NCI-H82 treated with DMSO at 0.1 percent for 48 hours (cell line): ENCODE results near the gene TPM3.
"Not testable (repeated sequence)": the region's sequence is repeated elsewhere in the genome, so short reads cannot be mapped to it uniquely, and the experiment has no call there.

ENCODE experiments used
- DNase-seq: peaks from one replicate; lab custom pipeline; 2025; ENCODE audit not compliant: unreplicated experiment; lab: John Stamatoyannopoulos, UW

TPM3 gene

GRCh38 chr1:154170547-154171222 lies 21.2 kb downstream of the TPM3 start:
- peak; percentile 58 for DNase-seq

GRCh38 chr1:154167461-154167860 lies 24.4 kb downstream of the TPM3 start:
- DNase-seq = no peak

GRCh38 chr1:154166207-154166606 lies 25.7 kb downstream of the TPM3 start:
- DNase-seq = no peak

GRCh38 chr1:154159554-154159953 lies 32.3 kb downstream of the TPM3 start:
- no peak for DNase-seq

- no peak for DNase-seq
Observed at GRCh38 chr1:154158307-154159125, 33.4 kb downstream of the TPM3 start.

- DNase-seq = no peak
Observed at GRCh38 chr1:154157520-154158306, 34.2 kb downstream of the TPM3 start.

GRCh38 chr1:154155251-154155650 lies 36.6 kb downstream of the TPM3 start:
- no peak for DNase-seq

GRCh38 chr1:154154534-154155191 lies 37.2 kb downstream of the TPM3 start, which contains the start of gene NUP210L:
Gene NUP210L, minus strand, starts transcription at chr1:154155073.
- DNase-seq = no peak

- no peak for DNase-seq
Observed at GRCh38 chr1:154154053-154154452, 37.8 kb downstream of the TPM3 start.

GRCh38 chr1:154151311-154151710 lies 40.6 kb downstream of the TPM3 start:
- no peak for DNase-seq

- no peak for DNase-seq
Observed at GRCh38 chr1:154148807-154149206, 43.1 kb downstream of the TPM3 start.

GRCh38 chr1:154147505-154147904 lies 44.4 kb downstream of the TPM3 start:
- DNase-seq = not testable (repeated sequence)

GRCh38 chr1:154145986-154146385 lies 45.9 kb downstream of the TPM3 start:
- DNase-seq = no peak

GRCh38 chr1:154142358-154142757 lies 49.5 kb downstream of the TPM3 start:
- DNase-seq = no peak

GRCh38 chr1:154141240-154141639 lies 50.7 kb downstream of the TPM3 start:
- DNase-seq = no peak

- no peak for DNase-seq
Observed at GRCh38 chr1:154137888-154138287, 54.0 kb downstream of the TPM3 start.

- DNase-seq = no peak
Observed at GRCh38 chr1:154133256-154133655, 58.6 kb downstream of the TPM3 start.

- no peak for DNase-seq
Observed at GRCh38 chr1:154129391-154129970, 62.4 kb downstream of the TPM3 start.

GRCh38 chr1:154123205-154123604 lies 68.7 kb downstream of the TPM3 start:
- DNase-seq = not testable (repeated sequence)

GRCh38 chr1:154117642-154118041 lies 74.3 kb downstream of the TPM3 start:
- no peak for DNase-seq

GRCh38 chr1:154115180-154115579 lies 76.7 kb downstream of the TPM3 start:
- no peak for DNase-seq
